ENCODE results near the gene UBL3. TPM values are rescaled to one million over a fixed set of nuclear protein-coding genes. Genes with fewer than 3 reads are reported as not detected.
A peak's percentile ranks its signal among the peaks of the same experiment; 100 is the strongest.

UBL3 gene
- total RNA-seq, 1 experiment from 2014 or later: 24.4 TPM

- peak; percentile 58 to 62 for DNase-seq
- Histone ChIP-seq H3K27me3 (ENCODE audit: insufficient read depth, low read depth) (no peaks in the 10 kb centered on the region), H3K79me2 (ENCODE audit: low read depth) (no peaks in the 10 kb centered on the region), H3K9me3 (ENCODE audit: insufficient read depth, low read depth) (no peaks in the 10 kb centered on the region), H3K9me2 (ENCODE audit: insufficient read depth) (0 out of 2 replicates have a peak, but pooled peaks cover 8% of the 10 kb centered on the region), H2AFZ (no peak overlapping the region), H3F3A (ENCODE audit: insufficient read depth, low read depth) (no peaks in the 10 kb centered on the region), H3K36me3 (ENCODE audit: low read depth) (no peaks in the 10 kb centered on the region), H4K20me1 (ENCODE audit: insufficient read depth) (no peaks in the 10 kb centered on the region), H3K4me2 (no peak overlapping the region), H3K4me3 (no peak overlapping the region), H3K27ac (no peak overlapping the region), H3K4me1 (replicated peaks; ENCODE audit: insufficient read depth) (no peaks in the 10 kb centered on the region)
- ChIA-PET CTCF (no interaction called here), POLR2A (ENCODE audit: unreplicated experiment) (interaction anchor here (0.6 to 0.7 kb wide), 3 partner anchors 11 to 106 kb away, joined by 4 to 8 read pairs (median 4); partner anchors contain the start of gene UBL3)
- no TSS peak for BruUV-seq (replicated peaks)
- TF ChIP-seq CTCF (conservative IDR thresholded peaks at IDR 0.05): no peak
- no peak for TF ChIP-seq EZH2 (IDR thresholded peaks at IDR 0.05; ENCODE audit: low read depth)
- intact Hi-C loops (cut with micrococcal nuclease; ENCODE audit: unreplicated experiment): no loop called here
Measured at GRCh38 chr13:29861694-29862110, 11.3 kb upstream of the UBL3 start.

- 0 out of 2 replicates have a peak, but pooled peaks cover 8% of the 10 kb centered on the region for H3K9me2 ChIP-seq (ENCODE audit: insufficient read depth)
- no peaks in the 10 kb centered on the region for H3K9me3 ChIP-seq (ENCODE audit: insufficient read depth, low read depth)
Measured at GRCh38 chr13:29859971-29860370, 9.6 kb upstream of the UBL3 start.

GRCh38 chr13:29858667-29859066, 8.2 kb upstream of the UBL3 start:
- no peaks in the 10 kb centered on the region for H3K36me3 ChIP-seq (ENCODE audit: low read depth)
- ChIA-PET CTCF (no interaction called here), POLR2A (ENCODE audit: unreplicated experiment) (no interaction called here)
- H3F3A ChIP-seq (ENCODE audit: insufficient read depth, low read depth): no peaks in the 10 kb centered on the region
- H3K79me2 ChIP-seq (ENCODE audit: low read depth): no peaks in the 10 kb centered on the region
- peaks cover 20% of the 10 kb centered on the region for H3K4me1 ChIP-seq (replicated peaks; ENCODE audit: insufficient read depth)
- DNase-seq: no peak
- TF ChIP-seq CTCF (conservative IDR thresholded peaks at IDR 0.05): no peak
- TF ChIP-seq EZH2 (IDR thresholded peaks at IDR 0.05; ENCODE audit: low read depth): no peak
- H3K4me2 ChIP-seq: no peak overlapping the region
- H4K20me1 ChIP-seq (ENCODE audit: insufficient read depth): no peaks in the 10 kb centered on the region
- 0 out of 2 replicates have a peak, but pooled peaks cover 8% of the 10 kb centered on the region for H3K9me2 ChIP-seq (ENCODE audit: insufficient read depth)
- no peak overlapping the region for H3K27ac ChIP-seq
- no peaks in the 10 kb centered on the region for H3K9me3 ChIP-seq (ENCODE audit: insufficient read depth, low read depth)
- BruUV-seq (replicated peaks): no TSS peak
- no peak overlapping the region for H3K4me3 ChIP-seq
- H2AFZ ChIP-seq: no peak overlapping the region
- intact Hi-C loops (cut with micrococcal nuclease; ENCODE audit: unreplicated experiment): no loop called here
- no peaks in the 10 kb centered on the region for H3K27me3 ChIP-seq (ENCODE audit: insufficient read depth, low read depth)

More at GRCh38 chr13:29859971-29860370, 9.6 kb upstream of the UBL3 start:
- no peak overlapping the region for H2AFZ ChIP-seq
- H3K79me2 ChIP-seq (ENCODE audit: low read depth): no peaks in the 10 kb centered on the region
- H3K4me2 ChIP-seq: no peak overlapping the region
- no peaks in the 10 kb centered on the region for H4K20me1 ChIP-seq (ENCODE audit: insufficient read depth)
- no peak for DNase-seq
- CTCF ChIA-PET: no interaction called here
- TF ChIP-seq CTCF (conservative IDR thresholded peaks at IDR 0.05) (no peak), EZH2 (IDR thresholded peaks at IDR 0.05; ENCODE audit: low read depth) (no peak)
- intact Hi-C loops (cut with micrococcal nuclease; ENCODE audit: unreplicated experiment): no loop called here
- no peaks in the 10 kb centered on the region for H3K36me3 ChIP-seq (ENCODE audit: low read depth)
- BruUV-seq (replicated peaks): no TSS peak
- POLR2A ChIA-PET (ENCODE audit: unreplicated experiment): no interaction called here
- H3K4me3 ChIP-seq: no peak overlapping the region
- H3K27me3 ChIP-seq (ENCODE audit: insufficient read depth, low read depth): no peaks in the 10 kb centered on the region
- no peak overlapping the region for H3K27ac ChIP-seq
- H3K4me1 ChIP-seq (replicated peaks; ENCODE audit: insufficient read depth): peaks cover 16% of the 10 kb centered on the region
- H3F3A ChIP-seq (ENCODE audit: insufficient read depth, low read depth): no peaks in the 10 kb centered on the region

All from PC-9 (cell line).